AG10803 (cell line): ENCODE data around the gene IER5L.

Experiments
- DNase-seq: peaks from one replicate; pipeline ENCODE4 v3.0.0; 2010; ENCODE audit warnings: low read depth
- H3K4me3 ChIP-seq: 2 replicates; pipeline ENCODE4 v1.5.1; 2011; ENCODE audit warnings: mild to moderate bottlenecking, low read length, control low read depth
- TF ChIP-seq, protein P1 (sequence below): conservative IDR thresholded peaks from 2 replicates; pipeline ENCODE4 v1.5.1; 2011; ENCODE audit warnings: mild to moderate bottlenecking, low read length, control low read depth, inconsistent platforms

The IER5L gene

DNA sequence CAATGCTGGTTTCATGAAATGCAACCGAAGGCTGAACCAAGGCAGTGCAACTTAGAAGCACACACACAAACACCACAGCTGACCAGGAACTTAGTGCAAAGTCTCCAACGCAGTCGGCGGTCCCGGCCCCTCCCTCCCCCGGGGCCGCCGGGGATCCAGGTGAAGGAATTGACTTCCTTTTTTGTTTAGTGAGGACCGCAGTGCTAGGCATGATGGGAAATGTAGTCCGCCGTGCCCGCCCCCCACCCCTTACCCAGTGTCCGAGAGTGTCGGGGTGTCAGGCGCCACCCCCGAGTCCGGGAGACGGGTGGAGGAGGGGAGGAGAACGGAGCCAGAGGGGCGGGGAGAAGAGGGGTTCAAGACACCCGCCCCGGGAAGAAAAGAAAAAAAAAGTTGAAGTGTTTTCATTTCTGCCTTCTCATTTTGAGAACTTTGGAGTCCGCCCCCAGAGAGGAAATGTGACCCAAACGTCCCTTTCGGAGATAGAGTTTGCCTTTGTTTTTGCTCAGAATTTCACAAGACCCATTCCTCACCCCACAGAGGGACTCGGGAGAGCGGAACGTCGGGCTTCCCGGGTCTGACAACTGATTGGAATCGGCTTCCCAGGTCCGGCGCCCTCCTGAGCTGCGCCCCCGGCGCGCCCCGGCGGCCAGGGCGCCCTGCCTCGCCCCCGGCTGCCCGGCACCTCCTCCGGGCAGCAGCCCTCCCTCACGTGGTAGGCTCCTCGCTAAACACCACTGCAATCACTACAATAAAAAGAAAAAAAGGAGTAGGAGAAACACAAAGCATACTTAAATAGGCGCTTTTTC is 2.0 kb downstream of the IER5L start:
- H3K4me3 ChIP-seq, result peak overlapping the region; percentile 77
- TF ChIP-seq, protein P1, sequence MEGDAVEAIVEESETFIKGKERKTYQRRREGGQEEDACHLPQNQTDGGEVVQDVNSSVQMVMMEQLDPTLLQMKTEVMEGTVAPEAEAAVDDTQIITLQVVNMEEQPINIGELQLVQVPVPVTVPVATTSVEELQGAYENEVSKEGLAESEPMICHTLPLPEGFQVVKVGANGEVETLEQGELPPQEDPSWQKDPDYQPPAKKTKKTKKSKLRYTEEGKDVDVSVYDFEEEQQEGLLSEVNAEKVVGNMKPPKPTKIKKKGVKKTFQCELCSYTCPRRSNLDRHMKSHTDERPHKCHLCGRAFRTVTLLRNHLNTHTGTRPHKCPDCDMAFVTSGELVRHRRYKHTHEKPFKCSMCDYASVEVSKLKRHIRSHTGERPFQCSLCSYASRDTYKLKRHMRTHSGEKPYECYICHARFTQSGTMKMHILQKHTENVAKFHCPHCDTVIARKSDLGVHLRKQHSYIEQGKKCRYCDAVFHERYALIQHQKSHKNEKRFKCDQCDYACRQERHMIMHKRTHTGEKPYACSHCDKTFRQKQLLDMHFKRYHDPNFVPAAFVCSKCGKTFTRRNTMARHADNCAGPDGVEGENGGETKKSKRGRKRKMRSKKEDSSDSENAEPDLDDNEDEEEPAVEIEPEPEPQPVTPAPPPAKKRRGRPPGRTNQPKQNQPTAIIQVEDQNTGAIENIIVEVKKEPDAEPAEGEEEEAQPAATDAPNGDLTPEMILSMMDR, result no peak
- DNase-seq, result peak; percentile 91

DNA sequence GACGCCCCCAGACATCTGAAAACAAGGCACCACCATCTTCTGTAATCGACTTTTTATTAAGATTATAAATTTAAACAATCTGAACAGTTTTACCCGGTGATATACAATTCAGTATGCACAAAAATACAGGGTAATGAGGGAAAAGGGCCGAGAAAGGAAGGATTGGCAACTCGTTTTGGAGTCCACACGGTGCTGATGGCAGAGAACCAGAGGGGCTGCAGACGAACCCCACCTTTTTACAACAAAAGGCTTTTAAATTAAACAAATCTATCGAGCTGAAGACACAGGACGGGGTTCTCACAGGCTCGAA is 2.6 kb downstream of the IER5L start:
- TF ChIP-seq, protein P1, result no peak
- peak overlapping the region; percentile 77 for H3K4me3 ChIP-seq
- no peak for DNase-seq

DNA sequence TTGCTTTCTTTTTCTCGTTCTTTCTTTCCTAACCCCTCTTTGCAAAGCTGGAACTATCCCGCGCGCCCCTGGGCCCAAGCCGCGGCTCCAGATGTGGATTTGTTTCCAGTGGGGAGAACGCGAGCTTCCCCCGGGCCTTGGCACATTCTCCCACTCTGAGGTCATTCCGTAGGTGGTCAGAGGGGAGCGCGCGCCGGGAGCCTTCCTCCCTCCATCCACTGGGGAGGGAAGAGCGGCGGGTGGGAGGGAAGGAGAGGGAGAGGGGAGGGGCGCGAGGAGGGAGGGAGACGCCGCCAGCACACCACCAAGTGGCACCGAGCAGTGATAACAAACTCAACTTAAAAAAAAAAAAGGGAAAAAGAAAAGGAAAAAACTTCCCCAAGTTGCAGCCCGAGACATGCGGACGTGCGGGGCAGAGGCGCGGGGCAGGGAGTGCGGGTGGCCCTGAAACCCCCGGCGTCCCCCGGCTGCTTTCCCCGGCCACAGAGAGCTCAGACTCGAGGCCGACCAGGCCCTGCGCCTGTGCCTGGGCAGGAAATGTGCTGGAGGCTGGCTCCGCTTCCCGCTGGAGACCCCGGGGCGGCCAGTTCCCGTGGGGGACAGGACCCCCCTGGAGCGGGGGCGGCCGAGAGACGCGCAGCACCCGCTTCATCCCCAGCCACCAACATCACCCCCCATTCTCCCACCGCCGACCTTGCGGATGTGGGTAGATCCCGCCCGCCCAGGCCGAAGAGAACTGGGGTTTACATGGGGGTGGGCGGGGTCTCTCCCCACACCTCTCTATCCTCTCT is 3.1 kb downstream of the IER5L start:
- H3K4me3 ChIP-seq, result peak overlapping the region; percentile 77
- TF ChIP-seq, protein P1, result peak; percentile 22
- DNase-seq, result peak; percentile 97

DNA sequence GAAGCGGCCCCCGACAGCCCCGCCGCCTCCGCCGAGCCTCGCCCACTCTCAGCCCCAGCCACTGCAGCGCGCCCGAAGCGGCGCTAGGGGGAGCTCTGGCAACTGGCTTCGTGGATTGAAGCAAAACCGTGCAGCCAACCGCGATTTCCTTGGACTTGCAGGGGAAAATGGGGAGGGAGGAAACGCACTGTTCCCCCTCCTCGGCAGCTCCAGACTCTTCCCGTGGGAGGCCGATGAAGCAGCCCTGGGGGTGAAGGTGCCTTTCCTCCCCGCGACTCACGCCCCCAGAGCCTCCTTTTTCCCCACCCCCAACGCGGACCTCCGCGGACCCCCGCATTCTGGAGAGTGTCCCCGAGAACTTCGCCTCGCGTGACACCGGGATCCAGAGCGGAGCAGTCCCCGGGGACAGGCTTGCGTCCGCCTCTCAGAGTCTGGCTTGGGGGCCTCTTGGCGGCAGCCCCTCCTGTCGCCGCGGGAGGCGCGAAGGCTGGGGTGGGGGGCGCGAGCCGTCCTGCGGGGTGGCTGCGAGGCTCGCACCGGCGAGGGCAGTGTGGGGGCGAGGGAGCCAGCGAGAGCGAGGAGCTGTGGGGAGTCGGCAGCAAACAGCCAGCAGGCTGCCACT is 3.8 kb downstream of the IER5L start:
- DNase-seq, result peak; percentile 93
- H3K4me3 ChIP-seq, result peak overlapping the region; percentile 77
- TF ChIP-seq, protein P1, result peak; percentile 89

DNA sequence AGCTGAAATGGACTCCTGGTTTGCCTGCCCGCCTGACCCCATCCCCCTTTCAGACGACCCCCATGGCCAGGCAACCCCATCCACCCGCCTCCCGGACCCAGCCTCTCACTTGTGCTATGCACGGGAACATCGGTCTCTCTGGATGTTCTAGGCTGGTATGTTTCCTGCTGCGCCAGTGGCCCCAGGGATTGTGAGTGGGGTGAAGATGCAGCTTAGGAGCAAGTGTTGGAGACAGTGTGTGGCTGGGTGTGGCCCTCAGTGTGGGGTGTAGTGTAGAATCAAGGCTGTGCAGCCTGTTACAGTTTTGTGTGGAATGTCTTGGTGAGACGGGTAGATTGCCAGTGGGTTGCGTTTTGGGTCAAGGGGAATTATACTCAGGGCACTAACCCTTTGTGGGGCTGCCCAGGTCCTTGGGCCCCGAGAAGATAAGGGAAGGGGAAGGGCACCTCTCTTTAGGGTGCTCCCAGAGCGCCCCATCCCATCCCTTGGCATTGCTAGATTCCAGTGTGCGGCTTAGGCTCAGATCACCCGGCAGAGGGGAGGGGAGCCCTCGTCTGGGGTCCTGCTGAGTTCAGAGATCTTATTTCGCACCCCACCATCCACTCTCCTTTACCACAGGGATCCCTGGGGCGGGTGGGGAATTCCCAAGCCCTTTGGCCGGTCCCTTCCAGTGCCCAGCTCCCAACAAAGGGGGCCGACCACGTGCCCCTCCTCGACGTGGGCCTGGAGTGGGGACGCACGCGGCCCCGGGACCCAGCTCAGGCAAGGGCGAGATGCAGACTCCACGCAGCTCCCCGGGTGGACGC is 4.6 kb downstream of the IER5L start:
- peak overlapping the region; percentile 77 for H3K4me3 ChIP-seq
- peak; percentile 51 for DNase-seq
- TF ChIP-seq, protein P1, result no peak

DNA sequence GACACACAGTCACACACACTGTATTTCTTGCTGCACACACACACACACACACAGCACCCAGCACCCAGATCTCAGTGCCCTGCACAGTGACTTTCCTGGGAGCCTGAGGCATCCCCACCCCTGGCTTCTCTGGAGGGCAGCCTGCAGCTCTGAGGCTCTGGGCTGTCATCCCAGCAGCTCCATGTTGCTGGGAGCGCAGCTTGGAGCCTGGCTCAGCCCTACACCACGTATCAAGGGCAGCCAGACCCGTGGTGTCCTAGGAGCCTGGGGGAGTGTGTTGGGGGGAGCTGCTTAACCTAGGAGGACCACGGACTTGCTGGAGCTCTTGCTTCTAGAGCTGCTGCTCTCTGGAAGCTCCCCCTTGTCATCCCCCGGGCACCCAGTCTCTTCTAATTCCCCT is 5.2 kb downstream of the IER5L start:
- no peak overlapping the region for H3K4me3 ChIP-seq
- TF ChIP-seq, protein P1, result no peak
- DNase-seq, result no peak
